ENCODE data around the gene SHISA5.
"Not testable (repeated sequence)": the region's sequence is repeated elsewhere in the genome, so short reads cannot be mapped to it uniquely, and the experiment has no call there.

SHISA5 gene, protein sequence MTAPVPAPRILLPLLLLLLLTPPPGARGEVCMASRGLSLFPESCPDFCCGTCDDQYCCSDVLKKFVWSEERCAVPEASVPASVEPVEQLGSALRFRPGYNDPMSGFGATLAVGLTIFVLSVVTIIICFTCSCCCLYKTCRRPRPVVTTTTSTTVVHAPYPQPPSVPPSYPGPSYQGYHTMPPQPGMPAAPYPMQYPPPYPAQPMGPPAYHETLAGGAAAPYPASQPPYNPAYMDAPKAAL

DNA sequence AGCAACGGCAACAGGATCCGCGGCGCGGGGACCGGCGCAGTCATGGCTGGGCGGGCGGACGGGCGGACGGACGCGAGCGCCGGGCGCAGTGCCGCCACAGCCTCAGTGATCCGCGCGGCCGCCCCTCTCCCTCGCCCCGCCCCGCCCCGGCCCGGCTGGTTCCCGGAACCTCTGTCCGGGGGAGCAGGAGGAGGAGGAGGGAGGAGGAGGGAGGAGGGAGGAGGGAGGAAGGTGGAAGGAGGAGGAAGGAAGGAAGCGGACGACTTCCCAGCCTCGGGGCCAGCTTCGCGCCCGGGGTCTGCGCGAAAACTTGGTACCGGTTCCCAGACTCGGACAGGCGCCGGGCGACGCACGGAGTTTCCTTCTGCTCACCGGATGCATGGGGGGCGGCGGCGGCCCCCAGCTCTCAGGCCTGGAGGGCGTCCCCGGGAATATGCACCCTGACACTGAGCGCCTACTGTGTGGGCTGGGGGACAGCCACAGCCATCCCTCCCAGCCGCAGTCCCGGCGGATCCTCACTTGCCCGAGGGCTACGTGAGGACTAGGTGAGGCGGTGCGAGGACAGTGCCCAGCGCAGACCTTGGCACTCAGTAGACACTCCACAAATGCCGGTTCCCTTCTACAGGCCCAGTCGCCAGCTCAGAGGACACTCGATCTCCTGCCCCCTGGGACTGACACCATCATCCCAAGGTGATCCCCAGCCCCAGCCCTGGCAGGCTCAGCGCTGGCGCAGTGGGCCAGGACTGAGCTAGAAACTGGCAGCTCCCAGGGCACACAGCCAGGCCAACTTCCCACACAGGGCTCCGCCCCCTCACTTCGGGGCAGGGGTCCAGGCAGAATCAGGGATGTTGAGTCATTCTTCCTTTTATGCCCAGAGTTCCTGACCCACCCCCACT, at the start of gene SHISA5:
Gene SHISA5 (minus strand): TSS at position 124 of the 896 bp plus-strand sequence. CDS start 80 bp downstream, at position 44.
- DNase-seq (ENCODE audit: extremely low spot score) = peak; percentile 57
- ChIA-PET CTCF (interaction anchor here (1.0 to 2.3 kb wide), 3 partner anchors 31 to 69 kb away, joined by 3 to 10 read pairs (median 5); no protein-coding TSS in a partner anchor), POLR2A (interaction anchor here (0.9 to 3.5 kb wide), 5 partner anchors 31 to 64 kb away, joined by 3 to 14 read pairs (median 4); partner anchors contain the start of genes ATRIP and TMA7)
- no peak for TF ChIP-seq FOXA1 (IDR thresholded peaks at IDR 0.05)
- TF ChIP-seq TARDBP (IDR thresholded peaks at IDR 0.05) = no peak
- no peak for TF ChIP-seq BHLHE40 (IDR thresholded peaks at IDR 0.05; ENCODE audit: borderline replicate concordance)
- TF ChIP-seq SUZ12 (IDR thresholded peaks at IDR 0.05) = no peak
- TF ChIP-seq FOXK2 (IDR thresholded peaks at IDR 0.05) = no peak

DNA sequence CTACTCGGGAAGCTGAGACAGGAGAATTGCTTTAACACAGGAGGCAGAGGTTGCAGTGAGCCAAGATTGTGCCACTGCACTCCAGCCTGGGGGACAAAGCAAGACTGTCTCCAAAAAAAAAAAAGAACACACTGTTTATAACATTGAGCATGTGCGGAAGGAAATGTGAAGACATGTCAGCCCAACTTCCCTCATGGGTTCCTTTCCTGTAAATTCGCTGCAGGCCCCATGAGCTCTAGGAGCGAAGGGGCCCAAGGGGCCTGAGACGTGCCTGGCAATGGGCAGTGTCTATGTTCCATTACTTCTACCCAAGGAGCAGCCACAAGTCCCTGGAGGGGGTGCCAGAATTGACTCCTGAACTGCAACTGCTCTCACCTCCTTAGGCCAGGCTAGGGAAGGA, 49.4 kb upstream of the SHISA5 start:
- POLR2A ChIA-PET = interaction anchor here (1.0 to 1.2 kb wide), 3 partner anchors 92 to 454 kb away, joined by 3 read pairs; partner anchors contain the start of genes ATRIP and WDR6
- no peak for DNase-seq (ENCODE audit: extremely low spot score)
- CTCF ChIA-PET = interaction anchor here (1.1 to 2.6 kb wide), 2 partner anchors 83 to 117 kb away, joined by 3 to 10 read pairs; no protein-coding TSS in a partner anchor
- no peak for TF ChIP-seq FOXA1 (IDR thresholded peaks at IDR 0.05)

- ChIA-PET CTCF (interaction anchor here (0.8 to 2.6 kb wide), 3 partner anchors 84 to 116 kb away, joined by 3 to 10 read pairs (median 3); no protein-coding TSS in a partner anchor), POLR2A (interaction anchor here (1.0 to 1.2 kb wide), 4 partner anchors 83 to 455 kb away, joined by 3 read pairs; partner anchors contain the start of genes ATRIP, SLC26A6 and WDR6)
- no peak for DNase-seq (ENCODE audit: extremely low spot score)
- no peak for TF ChIP-seq FOXA1 (IDR thresholded peaks at IDR 0.05)
- TF ChIP-seq FOXK2 (IDR thresholded peaks at IDR 0.05) = no peak
- no peak for TF ChIP-seq SUZ12 (IDR thresholded peaks at IDR 0.05)
- no peak for TF ChIP-seq BHLHE40 (IDR thresholded peaks at IDR 0.05; ENCODE audit: borderline replicate concordance)
- TF ChIP-seq TARDBP (IDR thresholded peaks at IDR 0.05) = no peak
- no peak for TF ChIP-seq NFRKB (IDR thresholded peaks at IDR 0.05)
- TF ChIP-seq ARNT (IDR thresholded peaks at IDR 0.05) = no peak
- no peak for TF ChIP-seq CTBP1 (IDR thresholded peaks at IDR 0.05; ENCODE audit: borderline replicate concordance)
- TF ChIP-seq PKNOX1 (IDR thresholded peaks at IDR 0.05) = no peak
- TF ChIP-seq ZNF384 (IDR thresholded peaks at IDR 0.05) = no peak
- TF ChIP-seq LEF1 (IDR thresholded peaks at IDR 0.05; ENCODE audit: borderline replicate concordance) = no peak
- TF ChIP-seq HDGF (IDR thresholded peaks at IDR 0.05; ENCODE audit: borderline replicate concordance) = no peak
- TF ChIP-seq L3MBTL2 (conservative IDR thresholded peaks at IDR 0.05) = no peak
- no peak for TF ChIP-seq FOXM1 (IDR thresholded peaks at IDR 0.05; ENCODE audit: borderline replicate concordance)
- no peak for TF ChIP-seq ELF4 (IDR thresholded peaks at IDR 0.05)
These were observed 48.4 kb upstream of the SHISA5 start for GRCh38 chr3:48552111-48552951.

GRCh38 chr3:48551651-48552050, 47.7 kb upstream of the SHISA5 start:
- ChIA-PET CTCF (interaction anchor here (0.8 kb wide), 1 partner anchor 116 kb away, joined by 3 read pairs; no protein-coding TSS in a partner anchor), POLR2A (interaction anchor here (1.1 kb wide), 1 partner anchor 84 kb away, joined by 3 read pairs; the partner anchor contains the start of gene SLC26A6)
- DNase-seq (ENCODE audit: extremely low spot score) = not testable (repeated sequence)

DNA sequence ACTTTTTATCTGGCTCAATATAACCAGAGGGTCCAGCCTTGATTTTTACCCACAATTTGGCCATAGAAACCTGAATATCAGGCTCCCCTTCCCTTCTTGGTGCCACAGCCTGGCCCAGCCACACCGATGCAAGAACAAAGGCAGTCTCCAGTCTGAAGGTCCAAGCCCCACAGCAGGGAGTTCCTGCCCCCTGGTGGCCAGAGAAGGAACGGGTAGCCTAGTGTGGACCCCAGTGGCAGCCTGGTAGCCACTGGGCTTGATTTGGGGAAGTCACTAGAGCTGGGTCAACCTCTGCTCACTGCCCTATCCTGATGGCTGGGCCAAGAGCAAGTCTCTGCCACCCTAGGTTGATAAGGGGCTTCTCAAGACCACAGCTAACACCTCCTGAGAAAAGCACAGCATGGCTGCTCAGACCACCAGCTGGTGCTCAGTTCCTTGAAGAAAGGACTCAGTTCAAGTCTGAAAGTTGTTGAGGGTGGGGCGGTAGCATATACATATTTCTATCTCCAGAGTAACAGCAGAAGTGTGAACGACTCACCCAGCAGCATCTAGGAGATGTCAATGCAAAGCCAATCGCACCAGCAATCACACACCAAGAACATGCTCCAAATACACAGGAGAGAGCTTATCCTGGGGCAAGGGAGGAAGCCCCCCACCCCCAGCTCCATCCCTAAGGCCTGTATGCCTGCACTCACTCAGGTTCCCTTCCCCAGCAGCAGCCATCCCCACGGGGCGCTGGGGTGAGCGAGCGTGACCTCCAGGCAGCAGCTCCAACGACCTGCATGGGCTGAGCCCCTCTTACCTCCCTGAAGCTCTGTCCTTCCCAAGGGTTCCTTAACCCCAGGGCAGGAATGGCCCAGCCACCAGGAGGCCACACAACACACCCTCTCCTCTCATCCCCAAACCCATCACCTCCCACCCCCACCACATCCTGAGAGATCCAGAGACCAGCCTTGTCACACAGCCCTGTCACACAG, 45.0 kb upstream of the SHISA5 start:
- DNase-seq (ENCODE audit: extremely low spot score) = peak; percentile 79
- POLR2A ChIA-PET = interaction anchor here (0.6 to 1.6 kb wide), 4 partner anchors 9 to 109 kb away, joined by 3 to 7 read pairs (median 4); partner anchors contain the start of genes ATRIP, CCDC51 and TMA7
- CTCF ChIA-PET = interaction anchor here (0.6 to 3.0 kb wide), 12 partner anchors 8 to 539 kb away, joined by 3 to 15 read pairs (median 5); partner anchors contain the start of genes PFKFB4 and SLC26A6
- no peak for TF ChIP-seq ZNF384 (IDR thresholded peaks at IDR 0.05)
- TF ChIP-seq SP1 (IDR thresholded peaks at IDR 0.05) = no peak
- TF ChIP-seq HDGF (IDR thresholded peaks at IDR 0.05; ENCODE audit: borderline replicate concordance) = no peak; the same call in 1 of the 2 replicates
- TF ChIP-seq L3MBTL2 (conservative IDR thresholded peaks at IDR 0.05) = no peak
- no peak for TF ChIP-seq PKNOX1 (IDR thresholded peaks at IDR 0.05)
- TF ChIP-seq CTBP1 (IDR thresholded peaks at IDR 0.05; ENCODE audit: borderline replicate concordance) = no peak
- TF ChIP-seq TARDBP (IDR thresholded peaks at IDR 0.05) = no peak
- TF ChIP-seq LEF1 (IDR thresholded peaks at IDR 0.05; ENCODE audit: borderline replicate concordance) = no peak
- no peak for TF ChIP-seq ARNT (IDR thresholded peaks at IDR 0.05)
- no peak for TF ChIP-seq FOXA1 (IDR thresholded peaks at IDR 0.05)
